ENCODE results near the gene ENGASE. TPM values are rescaled to one million over a fixed set of nuclear protein-coding genes. Genes with fewer than 3 reads are reported as not detected.

Gene ENGASE
- total and polyA plus RNA-seq, 2 experiments from 2014 or later = 5.1 to 8.4 TPM

GRCh38 chr17:79113699-79114457, 39.3 kb downstream of the ENGASE start:
- Histone ChIP-seq H2AFZ (no peak overlapping the region), H3F3A (ENCODE audit: insufficient read depth) (no peaks in the 10 kb centered on the region), H3K9me2 (ENCODE audit: insufficient read depth) (no peaks in the 10 kb centered on the region), H3K9me3 (ENCODE audit: low read depth) (no peaks in the 10 kb centered on the region), H3K27me3 (replicated peaks; ENCODE audit: insufficient read depth) (peaks cover 23% of the 10 kb centered on the region; the same call in 1 of the 2 replicates), H4K20me1 (ENCODE audit: insufficient read depth) (no peaks in the 10 kb centered on the region), H3K79me2 (ENCODE audit: insufficient read depth) (no peaks in the 10 kb centered on the region), H3K27ac (no peak overlapping the region), H3K9ac (no peak overlapping the region), H3K36me3 (ENCODE audit: low read depth) (no peaks in the 10 kb centered on the region), H3K4me3 (no peak overlapping the region), H3K4me1 (ENCODE audit: insufficient read depth) (no peaks in the 10 kb centered on the region), H3K4me2 (ENCODE audit: unreplicated experiment) (no peak overlapping the region)
- in situ Hi-C loops (cut with MboI) = no loop called here
- WGBS, 2 experiments (ENCODE audit: low coverage in 1 of 2, low lambda C conversion rate in 2 of 2, missing lambda C conversion rate in 2 of 2) = 19 to 25% methylated on average over 16 to 17 of the region's 17 CpGs
- no peak for TF ChIP-seq EZH2phosphoT487 (IDR thresholded peaks at IDR 0.05; ENCODE audit: insufficient read depth, low read depth)
- no peak for TF ChIP-seq EZH2 (IDR thresholded peaks at IDR 0.05; ENCODE audit: insufficient read depth, poor library complexity, severe bottlenecking)
- peak; percentile 24 for DNase-seq

GRCh38 chr17:79114458-79115301, 40.1 kb downstream of the ENGASE start:
- H4K20me1 ChIP-seq (ENCODE audit: insufficient read depth) = no peaks in the 10 kb centered on the region
- WGBS, 2 experiments (ENCODE audit: low coverage in 1 of 2, low lambda C conversion rate in 2 of 2, missing lambda C conversion rate in 2 of 2) = 7 to 10% methylated on average over 28 of the region's 30 CpGs

GRCh38 chr17:79115487-79115886, 40.9 kb downstream of the ENGASE start:
- 42 to 44% methylated on average over 15 to 22 of the region's 22 CpGs for WGBS, 2 experiments (ENCODE audit: low coverage in 1 of 2, low lambda C conversion rate in 2 of 2, missing lambda C conversion rate in 2 of 2)
- in situ Hi-C loops (cut with MboI) = no loop called here

More at GRCh38 chr17:79114458-79115301, 40.1 kb downstream of the ENGASE start:
- Histone ChIP-seq H3K27ac (no peak overlapping the region), H3K79me2 (ENCODE audit: insufficient read depth) (no peaks in the 10 kb centered on the region), H3K36me3 (ENCODE audit: low read depth) (no peaks in the 10 kb centered on the region), H2AFZ (no peak overlapping the region), H3K27me3 (replicated peaks; ENCODE audit: insufficient read depth) (peaks cover 23% of the 10 kb centered on the region), H3F3A (ENCODE audit: insufficient read depth) (no peaks in the 10 kb centered on the region), H3K4me3 (no peak overlapping the region), H3K4me1 (ENCODE audit: insufficient read depth) (no peaks in the 10 kb centered on the region), H3K9me2 (ENCODE audit: insufficient read depth) (no peaks in the 10 kb centered on the region), H3K9ac (no peak overlapping the region), H3K4me2 (ENCODE audit: unreplicated experiment) (no peak overlapping the region), H3K9me3 (ENCODE audit: low read depth) (no peaks in the 10 kb centered on the region)
- in situ Hi-C loops (cut with MboI) = no loop called here
- peak; percentile 28 for DNase-seq
- TF ChIP-seq EZH2 (IDR thresholded peaks at IDR 0.05; ENCODE audit: insufficient read depth, poor library complexity, severe bottlenecking) = peak; percentile 32
- TF ChIP-seq EZH2phosphoT487 (IDR thresholded peaks at IDR 0.05; ENCODE audit: insufficient read depth, low read depth) = no peak

GRCh38 chr17:79116575-79117368, 42.1 kb downstream of the ENGASE start:
- Histone ChIP-seq H3K27me3 (replicated peaks; ENCODE audit: insufficient read depth) (peaks cover 23% of the 10 kb centered on the region; the same call in 1 of the 2 replicates), H3K27ac (no peak overlapping the region), H3K9me3 (ENCODE audit: low read depth) (no peaks in the 10 kb centered on the region), H3K4me2 (ENCODE audit: unreplicated experiment) (no peak overlapping the region), H4K20me1 (ENCODE audit: insufficient read depth) (no peaks in the 10 kb centered on the region), H3K4me3 (no peak overlapping the region), H3K4me1 (ENCODE audit: insufficient read depth) (no peaks in the 10 kb centered on the region), H3K9me2 (ENCODE audit: insufficient read depth) (no peaks in the 10 kb centered on the region), H2AFZ (no peak overlapping the region), H3K36me3 (ENCODE audit: low read depth) (no peaks in the 10 kb centered on the region), H3K79me2 (ENCODE audit: insufficient read depth) (no peaks in the 10 kb centered on the region), H3F3A (ENCODE audit: insufficient read depth) (no peaks in the 10 kb centered on the region), H3K9ac (no peak overlapping the region)
- 59 to 62% methylated on average over 17 to 19 of the region's 19 CpGs for WGBS, 2 experiments (ENCODE audit: low coverage in 1 of 2, low lambda C conversion rate in 2 of 2, missing lambda C conversion rate in 2 of 2)
- DNase-seq = no peak
- TF ChIP-seq EZH2 (IDR thresholded peaks at IDR 0.05; ENCODE audit: insufficient read depth, poor library complexity, severe bottlenecking) = no peak
- no peak for TF ChIP-seq EZH2phosphoT487 (IDR thresholded peaks at IDR 0.05; ENCODE audit: insufficient read depth, low read depth)
- in situ Hi-C loops (cut with MboI) = no loop called here

More at GRCh38 chr17:79115487-79115886, 40.9 kb downstream of the ENGASE start:
- no peaks in the 10 kb centered on the region for H3K36me3 ChIP-seq (ENCODE audit: low read depth)
- H3K4me1 ChIP-seq (ENCODE audit: insufficient read depth) = no peaks in the 10 kb centered on the region
- H3K79me2 ChIP-seq (ENCODE audit: insufficient read depth) = no peaks in the 10 kb centered on the region
- no peak overlapping the region for H3K4me3 ChIP-seq
- H3K9me3 ChIP-seq (ENCODE audit: low read depth) = no peaks in the 10 kb centered on the region
- no peak overlapping the region for H2AFZ ChIP-seq
- H3K27ac ChIP-seq = no peak overlapping the region
- no peaks in the 10 kb centered on the region for H3F3A ChIP-seq (ENCODE audit: insufficient read depth)
- H3K27me3 ChIP-seq (replicated peaks; ENCODE audit: insufficient read depth) = peaks cover 23% of the 10 kb centered on the region; the same call in 1 of the 2 replicates
- no peaks in the 10 kb centered on the region for H3K9me2 ChIP-seq (ENCODE audit: insufficient read depth)
- H4K20me1 ChIP-seq (ENCODE audit: insufficient read depth) = no peaks in the 10 kb centered on the region
- TF ChIP-seq EZH2phosphoT487 (IDR thresholded peaks at IDR 0.05; ENCODE audit: insufficient read depth, low read depth) (no peak), EZH2 (IDR thresholded peaks at IDR 0.05; ENCODE audit: insufficient read depth, poor library complexity, severe bottlenecking) (no peak)
- H3K9ac ChIP-seq = no peak overlapping the region
- H3K4me2 ChIP-seq (ENCODE audit: unreplicated experiment) = no peak overlapping the region
- DNase-seq = no peak
